Hepatocyte (in vitro differentiated cells): ENCODE results near the gene PRDM15. TPM values are rescaled to one million over a fixed set of nuclear protein-coding genes. Genes with fewer than 3 reads are reported as not detected.

Source experiments
- DNase-seq: peaks from one replicate; pipeline ENCODE4 v3.0.0-alpha.2; 2016; ENCODE audit warnings: low spot score
- H2AFZ ChIP-seq: fragments of 200-600 bp; sonication (generic); 2 replicates; pipeline ENCODE4 v1.6.0; 2016; ENCODE audit warnings: antibody characterized with exemption, mild to moderate bottlenecking
- H3K27ac ChIP-seq: fragments of 200-600 bp; sonication (generic); 2 replicates; pipeline ENCODE4 v1.5.1; 2016; ENCODE audit warnings: mild to moderate bottlenecking
- H3K27me3 ChIP-seq: fragments of 200-600 bp; sonication (generic); 2 replicates; pipeline ENCODE4 v1.6.1; 2016
- H3K36me3 ChIP-seq: fragments of 200-600 bp; sonication (generic); replicated peaks from 2 replicates; pipeline ENCODE4 v1.5.1; 2016; ENCODE audit warnings: low read depth; ENCODE audit not compliant: insufficient read depth
- H3K4me1 ChIP-seq: fragments of 200-600 bp; sonication (generic); 2 replicates; pipeline ENCODE4 v1.5.1; 2016; ENCODE audit warnings: mild to moderate bottlenecking, moderate library complexity; ENCODE audit not compliant: insufficient read depth
- H3K4me2 ChIP-seq: fragments of 200-600 bp; sonication (generic); 2 replicates; pipeline ENCODE4 v1.6.0; 2016
- H3K4me3 ChIP-seq: fragments of 200-600 bp; sonication (generic); 2 replicates; pipeline ENCODE4 v1.5.1; 2016; ENCODE audit warnings: mild to moderate bottlenecking
- H3K79me2 ChIP-seq: fragments of 200-600 bp; sonication (generic); 2 replicates; pipeline ENCODE4 v1.6.0; 2017; ENCODE audit warnings: mild to moderate bottlenecking
- H3K9me2 ChIP-seq: fragments of 200-600 bp; sonication (generic); replicated peaks from 2 replicates; pipeline ENCODE4 v1.6.0; 2017; ENCODE audit warnings: mild to moderate bottlenecking; ENCODE audit not compliant: insufficient read depth
- H3K9me3 ChIP-seq: fragments of 200-600 bp; sonication (generic); 2 replicates; pipeline ENCODE4 v1.5.1; 2016; ENCODE audit warnings: low read depth, mild to moderate bottlenecking
- H4K20me1 ChIP-seq: fragments of 200-600 bp; sonication (generic); 2 replicates; pipeline ENCODE4 v1.6.0; 2016; ENCODE audit warnings: mild to moderate bottlenecking; ENCODE audit not compliant: insufficient read depth, poor library complexity, severe bottlenecking
- CTCF ChIP-seq: fragments of 200-600 bp; sonication (generic); IDR thresholded peaks from 2 replicates; pipeline ENCODE4 v1.5.1; 2016; ENCODE audit warnings: antibody characterized with exemption, mild to moderate bottlenecking; ENCODE audit not compliant: poor library complexity
- EZH2 ChIP-seq: fragments of 200-600 bp; sonication (generic); IDR thresholded peaks from 2 replicates; pipeline ENCODE4 v1.6.1; 2016; ENCODE audit warnings: antibody characterized with exemption, mild to moderate bottlenecking, borderline replicate concordance
- EZH2phosphoT487 ChIP-seq: fragments of 200-600 bp; sonication (generic); IDR thresholded peaks from one replicate; pipeline ENCODE4 v1.6.1; 2018; ENCODE audit warnings: antibody characterized with exemption, mild to moderate bottlenecking, low read depth, moderate library complexity; ENCODE audit not compliant: unreplicated experiment, severe bottlenecking
- WGBS: methylation state at CpG from one replicate; pipeline ENCODE4 v1.1.6; 2016; ENCODE audit warnings: low lambda C conversion rate; ENCODE audit errors: missing lambda C conversion rate; 5-methylcytosine and 5-hydroxymethylcytosine counted together
- polyA plus RNA-seq: library from polyadenylated mRNA; unstranded; fragments of >200 nt; fragmentation: Nextera tagmentation; extraction: Ambion mirVana; gene quantifications from 2 replicates; pipeline ENCODE4 v1.2.1, GENCODE V29; 2016
- total RNA-seq: library from RNA; depleted of rRNA; stranded (reverse); fragments of >200 nt; gene quantifications from 2 replicates; pipeline ENCODE4 v1.2.3, GENCODE V29; 2014

Gene PRDM15
- total and polyA plus RNA-seq, 2 experiments from 2014 or later: 3.0 to 4.7 TPM

- 89% methylated on average over 10 of the region's 10 CpGs for WGBS
- Histone ChIP-seq H3K4me3 (no peak overlapping the region), H2AFZ (no peak overlapping the region), H3K4me1 (no peaks in the 10 kb centered on the region), H3K27me3 (no peaks in the 10 kb centered on the region), H3K4me2 (no peak overlapping the region), H3K9me2 (no peaks in the 10 kb centered on the region), H3K9me3 (no peaks in the 10 kb centered on the region), H3K36me3 (no peaks in the 10 kb centered on the region), H4K20me1 (no peaks in the 10 kb centered on the region), H3K79me2 (no peaks in the 10 kb centered on the region), H3K27ac (no peak overlapping the region)
- no peak for DNase-seq
- no peak for TF ChIP-seq EZH2phosphoT487
- TF ChIP-seq CTCF: no peak
- no peak for TF ChIP-seq EZH2
These were observed 22.6 kb downstream of the PRDM15 start for GRCh38 chr21:41856572-41856971.

GRCh38 chr21:41854426-41854995 is 24.6 kb downstream of the PRDM15 start:
- no peaks in the 10 kb centered on the region for H4K20me1 ChIP-seq
- H3K36me3 ChIP-seq: no peaks in the 10 kb centered on the region
- DNase-seq: no peak

GRCh38 chr21:41852929-41853320 is 26.2 kb downstream of the PRDM15 start:
- Histone ChIP-seq H3K4me3 (no peak overlapping the region), H3K9me2 (no peaks in the 10 kb centered on the region), H2AFZ (no peak overlapping the region), H3K27ac (no peak overlapping the region), H3K79me2 (no peaks in the 10 kb centered on the region), H4K20me1 (no peaks in the 10 kb centered on the region), H3K9me3 (no peaks in the 10 kb centered on the region), H3K36me3 (no peaks in the 10 kb centered on the region), H3K27me3 (no peaks in the 10 kb centered on the region), H3K4me1 (no peaks in the 10 kb centered on the region), H3K4me2 (no peak overlapping the region)
- no peak for DNase-seq
- WGBS: 96% methylated on average over 9 of the region's 9 CpGs
- TF ChIP-seq CTCF: no peak
- no peak for TF ChIP-seq EZH2phosphoT487
- TF ChIP-seq EZH2: no peak

More at GRCh38 chr21:41854426-41854995, 24.6 kb downstream of the PRDM15 start:
- H3K27me3 ChIP-seq: no peaks in the 10 kb centered on the region
- no peaks in the 10 kb centered on the region for H3K79me2 ChIP-seq
- H3K27ac ChIP-seq: no peak overlapping the region
- H3K4me3 ChIP-seq: no peak overlapping the region
- H3K4me2 ChIP-seq: no peak overlapping the region
- H3K9me2 ChIP-seq: no peaks in the 10 kb centered on the region
- H3K9me3 ChIP-seq: no peaks in the 10 kb centered on the region
- TF ChIP-seq EZH2 (no peak), CTCF (no peak), EZH2phosphoT487 (no peak)
- WGBS: 98% methylated on average over 31 of the region's 31 CpGs
- H3K4me1 ChIP-seq: no peaks in the 10 kb centered on the region
- H2AFZ ChIP-seq: no peak overlapping the region
